ENCODE measurements around the gene RNU6-9.
A peak's percentile ranks its signal among the peaks of the same experiment; 100 is the strongest.

DNA sequence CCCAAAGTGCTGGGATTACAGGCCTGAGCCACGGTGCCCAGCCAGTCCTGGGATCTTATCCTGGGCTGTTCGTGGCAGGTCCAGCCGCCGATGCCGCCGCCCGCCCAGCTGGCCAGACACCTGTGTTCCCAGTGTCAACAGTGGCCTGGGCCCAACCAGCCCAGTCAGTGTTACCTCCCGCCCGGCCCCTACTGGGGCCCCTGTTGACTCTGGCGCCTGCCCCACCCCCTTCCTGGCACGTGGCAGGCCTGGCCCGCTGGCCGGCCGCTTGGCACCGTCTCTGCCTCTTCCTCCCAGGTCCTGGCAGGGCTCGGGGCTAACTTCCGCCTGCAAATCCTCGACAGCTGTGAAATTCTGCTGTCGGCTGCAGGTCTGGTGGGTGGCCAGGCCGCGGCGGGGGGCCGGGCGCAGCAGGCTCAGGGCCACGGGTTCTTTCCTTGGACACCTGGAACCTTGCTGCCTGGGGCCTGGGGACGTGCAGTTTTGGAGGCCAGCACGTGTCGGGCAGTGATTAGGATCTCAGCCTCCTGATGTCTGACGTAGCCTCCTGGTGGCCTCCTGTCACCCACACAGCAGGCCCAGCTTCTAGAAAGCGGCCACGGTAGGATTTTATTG, 41.7 kb downstream of the RNU6-9 start:
- TF ChIP-seq, protein P1, sequence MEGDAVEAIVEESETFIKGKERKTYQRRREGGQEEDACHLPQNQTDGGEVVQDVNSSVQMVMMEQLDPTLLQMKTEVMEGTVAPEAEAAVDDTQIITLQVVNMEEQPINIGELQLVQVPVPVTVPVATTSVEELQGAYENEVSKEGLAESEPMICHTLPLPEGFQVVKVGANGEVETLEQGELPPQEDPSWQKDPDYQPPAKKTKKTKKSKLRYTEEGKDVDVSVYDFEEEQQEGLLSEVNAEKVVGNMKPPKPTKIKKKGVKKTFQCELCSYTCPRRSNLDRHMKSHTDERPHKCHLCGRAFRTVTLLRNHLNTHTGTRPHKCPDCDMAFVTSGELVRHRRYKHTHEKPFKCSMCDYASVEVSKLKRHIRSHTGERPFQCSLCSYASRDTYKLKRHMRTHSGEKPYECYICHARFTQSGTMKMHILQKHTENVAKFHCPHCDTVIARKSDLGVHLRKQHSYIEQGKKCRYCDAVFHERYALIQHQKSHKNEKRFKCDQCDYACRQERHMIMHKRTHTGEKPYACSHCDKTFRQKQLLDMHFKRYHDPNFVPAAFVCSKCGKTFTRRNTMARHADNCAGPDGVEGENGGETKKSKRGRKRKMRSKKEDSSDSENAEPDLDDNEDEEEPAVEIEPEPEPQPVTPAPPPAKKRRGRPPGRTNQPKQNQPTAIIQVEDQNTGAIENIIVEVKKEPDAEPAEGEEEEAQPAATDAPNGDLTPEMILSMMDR (IDR thresholded peaks at IDR 0.05): peak in 1 of 6 experiments; percentile 15
- TF ChIP-seq POLR2A (IDR thresholded peaks at IDR 0.05): peak in 1 of 2 donors; percentile 43
